Neural cell (in vitro differentiated cells): ENCODE data around the gene SIGLEC15. TPM values are rescaled to one million over a fixed set of nuclear protein-coding genes. Genes with fewer than 3 reads are reported as not detected.
"Not testable (repeated sequence)": the region's sequence is repeated elsewhere in the genome, so short reads cannot be mapped to it uniquely, and the experiment has no call there.

Experiments used
- H2AFZ ChIP-seq: fragments of 200-600, 300-800 bp; sonication (generic), shearing (Covaris generic); 2 replicates; pipeline ENCODE4 v1.6.0; 2014; ENCODE audit warnings: low read depth, mild to moderate bottlenecking, antibody characterized with exemption, low read length, moderate library complexity
- H3F3A ChIP-seq: fragments of 200-600 bp; shearing (Covaris generic); 2 replicates; pipeline ENCODE4 v1.6.1; 2016; ENCODE audit warnings: mild to moderate bottlenecking, moderate library complexity, mixed read lengths, antibody characterized with exemption, low read length; ENCODE audit not compliant: insufficient read depth, poor library complexity, severe bottlenecking
- H3K27ac ChIP-seq: fragments of 200-600, 300-800 bp; sonication (generic), shearing (Covaris generic); 2 replicates; pipeline ENCODE4 v1.5.1; 2014; ENCODE audit warnings: mild to moderate bottlenecking, low read length, moderate library complexity
- H3K27me3 ChIP-seq: fragments of 300-800, 200-600 bp; sonication (generic), shearing (Covaris generic); 2 replicates; pipeline ENCODE4 v1.6.0; 2014; ENCODE audit warnings: mild to moderate bottlenecking, low read depth, low read length, moderate library complexity; ENCODE audit not compliant: insufficient read depth
- H3K36me3 ChIP-seq: fragments of 300-800, 200-600 bp; sonication (generic), shearing (Covaris generic); 2 replicates; pipeline ENCODE4 v1.5.1; 2014; ENCODE audit warnings: mild to moderate bottlenecking, antibody characterized with exemption, low read length, moderate library complexity; ENCODE audit not compliant: insufficient read depth
- H3K4me2 ChIP-seq: fragments of 300-800, 200-600 bp; sonication (generic), shearing (Covaris generic); 2 replicates; pipeline ENCODE4 v1.6.0; 2014; ENCODE audit warnings: mild to moderate bottlenecking, low read length
- H3K4me3 ChIP-seq: fragments of 300-800, 200-600 bp; sonication (generic), shearing (Covaris generic); 2 replicates; pipeline ENCODE4 v1.5.1; 2014; ENCODE audit warnings: mild to moderate bottlenecking, low read length, moderate library complexity
- H3K79me2 ChIP-seq: fragments of 200-600 bp; shearing (Covaris generic); replicated peaks from 2 replicates; pipeline ENCODE4 v1.6.0; 2014; ENCODE audit warnings: mild to moderate bottlenecking, low read length, moderate library complexity; ENCODE audit not compliant: insufficient read depth
- H3K9ac ChIP-seq: fragments of 300-800, 200-600 bp; sonication (generic), shearing (Covaris generic); 2 replicates; pipeline ENCODE4 v1.6.1; 2016; ENCODE audit warnings: mild to moderate bottlenecking, low read length, mixed read lengths
- H3K9me2 ChIP-seq: fragments of 200-600 bp; shearing (Covaris generic); 2 replicates; pipeline ENCODE4 v1.6.1; 2016; ENCODE audit warnings: mild to moderate bottlenecking, low read length, mixed read lengths; ENCODE audit not compliant: insufficient read depth
- H3K9me3 ChIP-seq: fragments of 200-600, 300-800 bp; sonication (generic), shearing (Covaris generic); 2 replicates; pipeline ENCODE4 v1.6.1; 2016; ENCODE audit warnings: mild to moderate bottlenecking, mixed run types, low read length, moderate library complexity, mixed read lengths
- H4K20me1 ChIP-seq: fragments of 200-600 bp; shearing (Covaris generic); 2 replicates; pipeline ENCODE4 v1.6.1; 2016; ENCODE audit warnings: mild to moderate bottlenecking, mixed run types; ENCODE audit not compliant: insufficient read depth
- EP300 ChIP-seq: fragments of 450-650 bp; conservative IDR thresholded peaks from 2 replicates; pipeline ENCODE4 v1.6.1; 2014; ENCODE audit warnings: antibody characterized with exemption, mild to moderate bottlenecking, moderate library complexity; ENCODE audit not compliant: poor library complexity, severe bottlenecking
- EZH2 ChIP-seq: fragments of 200-600, 300-800 bp; shearing (Covaris generic), sonication (generic); IDR thresholded peaks from 2 replicates; pipeline ENCODE4 v1.6.1; 2014; ENCODE audit warnings: antibody characterized with exemption, low read length, borderline replicate concordance, mild to moderate bottlenecking; ENCODE audit not compliant: insufficient read depth, poor library complexity, severe bottlenecking
- MXI1 ChIP-seq: fragments of 450-650 bp; conservative IDR thresholded peaks from 2 replicates; pipeline ENCODE4 v1.6.1; 2014; ENCODE audit warnings: antibody characterized with exemption, mild to moderate bottlenecking; ENCODE audit not compliant: poor library complexity, severe bottlenecking
- POLR2AphosphoS5 ChIP-seq: IDR thresholded peaks from 2 replicates; pipeline ENCODE4 v1.6.1; 2012
- RAD21 ChIP-seq: fragments of 450-650 bp; conservative IDR thresholded peaks from 2 replicates; pipeline ENCODE4 v1.6.1; 2014; ENCODE audit warnings: antibody characterized with exemption, mild to moderate bottlenecking, moderate library complexity
- SMC3 ChIP-seq: fragments of 450-650 bp; conservative IDR thresholded peaks from 2 replicates; pipeline ENCODE4 v1.6.1; 2014; ENCODE audit warnings: antibody characterized with exemption, mild to moderate bottlenecking, moderate library complexity; ENCODE audit not compliant: poor library complexity
- TAF1 ChIP-seq: IDR thresholded peaks from 2 replicates; pipeline ENCODE4 v1.6.1; 2012; ENCODE audit warnings: low read depth
- polyA plus RNA-seq: library from polyadenylated mRNA; depleted of rRNA; stranded (reverse); fragments of >200 nt; gene quantifications from 2 replicates; pipeline ENCODE4 v1.2.3, GENCODE V29; 2014
- TF ChIP-seq, protein P1 (sequence below): fragments of 450-650 bp; IDR thresholded peaks from 2 replicates; pipeline ENCODE4 v1.5.1; 2014; ENCODE audit warnings: antibody characterized with exemption, mild to moderate bottlenecking, moderate library complexity; ENCODE audit not compliant: poor library complexity, severe bottlenecking
- TF ChIP-seq, protein P2 (sequence below): IDR thresholded peaks from 2 replicates; pipeline ENCODE4 v1.6.1; 2012; ENCODE audit warnings: borderline replicate concordance

The SIGLEC15 gene
- polyA plus RNA-seq, 1 donor from 2014 or later: not detected

DNA sequence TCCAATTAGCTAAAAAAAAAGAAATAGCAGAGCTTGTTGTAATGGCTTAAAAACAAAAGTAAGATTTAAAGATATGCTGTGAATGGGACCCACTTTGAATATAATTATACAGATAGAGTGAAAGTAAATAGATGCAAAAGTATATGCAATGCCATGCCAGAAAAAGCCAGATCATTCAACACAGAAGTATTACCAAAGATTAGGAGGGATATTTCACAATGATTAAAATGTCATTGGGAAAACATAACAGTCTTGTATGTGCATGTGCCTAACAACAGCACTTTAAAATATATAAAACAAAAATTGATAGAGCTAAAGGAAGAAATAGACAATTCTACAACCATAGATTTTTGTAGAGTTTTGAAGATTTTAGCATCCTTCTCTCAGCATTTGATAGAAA, 19.9 kb upstream of the SIGLEC15 start:
- Histone ChIP-seq H3K36me3 (no peaks in the 10 kb centered on the region), H3K9ac (no peak overlapping the region), H3K9me2 (no peaks in the 10 kb centered on the region), H3K27me3 (no peaks in the 10 kb centered on the region), H3K27ac (no peak overlapping the region), H4K20me1 (no peaks in the 10 kb centered on the region), H2AFZ (no peak overlapping the region), H3F3A (no peaks in the 10 kb centered on the region), H3K79me2 (no peaks in the 10 kb centered on the region), H3K9me3 (peaks cover 3% of the 10 kb centered on the region), H3K4me3 (no peak overlapping the region), H3K4me2 (no peak overlapping the region)
- TF ChIP-seq EP300: no peak
- TF ChIP-seq MXI1: no peak
- TF ChIP-seq SMC3: no peak
- TF ChIP-seq TAF1: no peak
- no peak for TF ChIP-seq EZH2
- TF ChIP-seq, protein P1, sequence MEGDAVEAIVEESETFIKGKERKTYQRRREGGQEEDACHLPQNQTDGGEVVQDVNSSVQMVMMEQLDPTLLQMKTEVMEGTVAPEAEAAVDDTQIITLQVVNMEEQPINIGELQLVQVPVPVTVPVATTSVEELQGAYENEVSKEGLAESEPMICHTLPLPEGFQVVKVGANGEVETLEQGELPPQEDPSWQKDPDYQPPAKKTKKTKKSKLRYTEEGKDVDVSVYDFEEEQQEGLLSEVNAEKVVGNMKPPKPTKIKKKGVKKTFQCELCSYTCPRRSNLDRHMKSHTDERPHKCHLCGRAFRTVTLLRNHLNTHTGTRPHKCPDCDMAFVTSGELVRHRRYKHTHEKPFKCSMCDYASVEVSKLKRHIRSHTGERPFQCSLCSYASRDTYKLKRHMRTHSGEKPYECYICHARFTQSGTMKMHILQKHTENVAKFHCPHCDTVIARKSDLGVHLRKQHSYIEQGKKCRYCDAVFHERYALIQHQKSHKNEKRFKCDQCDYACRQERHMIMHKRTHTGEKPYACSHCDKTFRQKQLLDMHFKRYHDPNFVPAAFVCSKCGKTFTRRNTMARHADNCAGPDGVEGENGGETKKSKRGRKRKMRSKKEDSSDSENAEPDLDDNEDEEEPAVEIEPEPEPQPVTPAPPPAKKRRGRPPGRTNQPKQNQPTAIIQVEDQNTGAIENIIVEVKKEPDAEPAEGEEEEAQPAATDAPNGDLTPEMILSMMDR: no peak
- no peak for TF ChIP-seq POLR2AphosphoS5
- no peak for TF ChIP-seq RAD21
- TF ChIP-seq, protein P2, sequence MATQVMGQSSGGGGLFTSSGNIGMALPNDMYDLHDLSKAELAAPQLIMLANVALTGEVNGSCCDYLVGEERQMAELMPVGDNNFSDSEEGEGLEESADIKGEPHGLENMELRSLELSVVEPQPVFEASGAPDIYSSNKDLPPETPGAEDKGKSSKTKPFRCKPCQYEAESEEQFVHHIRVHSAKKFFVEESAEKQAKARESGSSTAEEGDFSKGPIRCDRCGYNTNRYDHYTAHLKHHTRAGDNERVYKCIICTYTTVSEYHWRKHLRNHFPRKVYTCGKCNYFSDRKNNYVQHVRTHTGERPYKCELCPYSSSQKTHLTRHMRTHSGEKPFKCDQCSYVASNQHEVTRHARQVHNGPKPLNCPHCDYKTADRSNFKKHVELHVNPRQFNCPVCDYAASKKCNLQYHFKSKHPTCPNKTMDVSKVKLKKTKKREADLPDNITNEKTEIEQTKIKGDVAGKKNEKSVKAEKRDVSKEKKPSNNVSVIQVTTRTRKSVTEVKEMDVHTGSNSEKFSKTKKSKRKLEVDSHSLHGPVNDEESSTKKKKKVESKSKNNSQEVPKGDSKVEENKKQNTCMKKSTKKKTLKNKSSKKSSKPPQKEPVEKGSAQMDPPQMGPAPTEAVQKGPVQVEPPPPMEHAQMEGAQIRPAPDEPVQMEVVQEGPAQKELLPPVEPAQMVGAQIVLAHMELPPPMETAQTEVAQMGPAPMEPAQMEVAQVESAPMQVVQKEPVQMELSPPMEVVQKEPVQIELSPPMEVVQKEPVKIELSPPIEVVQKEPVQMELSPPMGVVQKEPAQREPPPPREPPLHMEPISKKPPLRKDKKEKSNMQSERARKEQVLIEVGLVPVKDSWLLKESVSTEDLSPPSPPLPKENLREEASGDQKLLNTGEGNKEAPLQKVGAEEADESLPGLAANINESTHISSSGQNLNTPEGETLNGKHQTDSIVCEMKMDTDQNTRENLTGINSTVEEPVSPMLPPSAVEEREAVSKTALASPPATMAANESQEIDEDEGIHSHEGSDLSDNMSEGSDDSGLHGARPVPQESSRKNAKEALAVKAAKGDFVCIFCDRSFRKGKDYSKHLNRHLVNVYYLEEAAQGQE: no peak

DNA sequence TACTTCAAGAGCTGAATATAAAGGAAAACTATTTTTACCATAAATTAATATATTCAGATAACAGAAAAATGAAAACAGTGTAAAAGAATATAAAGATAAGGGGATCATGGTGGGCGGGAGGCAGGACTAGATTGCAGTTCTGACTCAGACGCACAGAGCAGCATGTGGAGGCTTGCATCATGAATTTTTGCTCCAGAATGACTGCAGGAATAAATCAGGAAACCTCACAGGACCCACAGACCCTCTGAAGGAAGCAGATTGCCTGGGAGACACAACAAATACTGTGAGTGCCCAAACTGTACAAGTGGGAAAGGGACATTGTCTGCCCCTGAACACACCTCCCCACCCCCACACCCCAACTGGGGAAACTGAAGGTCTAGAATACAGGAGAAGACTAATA, 19.2 kb upstream of the SIGLEC15 start:
- Histone ChIP-seq H3F3A (no peaks in the 10 kb centered on the region), H2AFZ (no peak overlapping the region), H3K79me2 (no peaks in the 10 kb centered on the region), H4K20me1 (no peaks in the 10 kb centered on the region), H3K36me3 (no peaks in the 10 kb centered on the region), H3K27me3 (no peaks in the 10 kb centered on the region), H3K9me3 (peaks cover 3% of the 10 kb centered on the region), H3K4me2 (no peak overlapping the region), H3K27ac (no peak overlapping the region), H3K9ac (no peak overlapping the region), H3K9me2 (no peaks in the 10 kb centered on the region), H3K4me3 (no peak overlapping the region)
- TF ChIP-seq EZH2: no peak
- TF ChIP-seq, protein P2: no peak
- TF ChIP-seq RAD21: no peak
- no peak for TF ChIP-seq SMC3
- TF ChIP-seq, protein P1: no peak
- TF ChIP-seq EP300: no peak
- no peak for TF ChIP-seq TAF1
- TF ChIP-seq POLR2AphosphoS5: no peak

DNA sequence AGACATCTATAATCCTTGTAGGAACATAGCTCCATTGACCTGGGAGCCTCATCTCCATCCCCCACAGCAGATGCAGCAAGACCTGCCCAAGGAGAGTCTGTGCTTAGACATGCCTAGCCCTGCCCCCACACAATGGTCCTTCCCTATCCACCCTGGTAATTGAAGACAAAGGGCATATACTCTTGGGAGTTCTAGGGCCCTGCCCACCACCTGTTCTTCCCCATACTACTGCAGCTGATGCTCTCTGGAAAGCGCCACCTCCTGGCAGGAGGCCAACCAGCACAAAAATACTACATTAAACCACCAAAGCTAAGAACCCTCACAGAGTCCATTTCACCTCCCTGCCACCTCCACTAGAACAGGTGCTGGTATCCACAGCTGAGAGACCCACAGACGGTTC, 18.3 kb upstream of the SIGLEC15 start:
- not testable (repeated sequence) for H3K36me3 ChIP-seq, H4K20me1 ChIP-seq, H3K27ac ChIP-seq, H3F3A ChIP-seq, H3K79me2 ChIP-seq, H3K9ac ChIP-seq, H3K9me2 ChIP-seq, H3K4me2 ChIP-seq, H3K4me3 ChIP-seq, H3K27me3 ChIP-seq, H2AFZ ChIP-seq, H3K9me3 ChIP-seq

DNA sequence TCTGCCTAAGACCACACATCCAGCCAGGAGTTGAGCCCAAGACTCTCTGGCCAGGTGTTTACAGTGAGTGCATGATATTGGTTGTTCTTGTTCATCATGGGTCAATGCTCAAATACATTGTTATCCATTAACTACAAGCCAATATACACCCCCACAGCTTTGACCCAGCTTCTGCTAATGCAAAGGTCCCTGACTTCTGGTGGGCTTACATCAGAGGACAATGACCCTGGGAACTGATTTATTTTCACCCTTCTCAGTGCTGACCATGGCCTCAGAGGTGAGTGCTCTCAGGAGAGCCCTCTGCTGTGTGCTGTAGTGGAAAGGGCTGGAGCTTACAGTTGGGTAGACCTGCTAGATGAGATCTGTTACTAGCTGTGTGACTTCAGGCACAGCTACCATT, 10.7 kb upstream of the SIGLEC15 start:
- H3K9me2 ChIP-seq, H3F3A ChIP-seq, H3K27ac ChIP-seq, H3K4me3 ChIP-seq, H2AFZ ChIP-seq, H3K9me3 ChIP-seq, H3K9ac ChIP-seq, H3K4me2 ChIP-seq, H4K20me1 ChIP-seq, H3K27me3 ChIP-seq, H3K36me3 ChIP-seq, H3K79me2 ChIP-seq: not testable (repeated sequence)
